RWPE2 (cell line): ENCODE results near the gene CCR7.
"Not testable (repeated sequence)": the region's sequence is repeated elsewhere in the genome, so short reads cannot be mapped to it uniquely, and the experiment has no call there.

Experiments used
- ATAC-seq: fragments of 200-7000 bp; cut with Tn5 transposase; 3 replicates; pipeline ENCODE4 v1.9.1; 2021; ENCODE audit warnings: low read depth
- DNase-seq: peaks from one replicate; pipeline ENCODE4 v3.0.0-alpha.2; 2020; ENCODE audit warnings: low spot score
- H3K27ac ChIP-seq: fragments of 450-650 bp; 2 replicates; pipeline ENCODE4 v1.5.1; 2017; ENCODE audit warnings: mild to moderate bottlenecking; ENCODE audit not compliant: poor library complexity, severe bottlenecking
- H3K27me3 ChIP-seq: fragments of 250-450 bp; sonication (Bioruptor Pico); 2 replicates; pipeline ENCODE4 v1.5.1; 2021; ENCODE audit warnings: mild to moderate bottlenecking, moderate library complexity; ENCODE audit not compliant: insufficient read depth, poor library complexity, severe bottlenecking
- H3K36me3 ChIP-seq: fragments of 250-450 bp; sonication (Bioruptor Pico); 2 replicates; pipeline ENCODE4 v1.5.1; 2020; ENCODE audit warnings: low read depth, mild to moderate bottlenecking, moderate library complexity
- H3K4me1 ChIP-seq: fragments of 250-450 bp; sonication (Bioruptor Pico); 2 replicates; pipeline ENCODE4 v1.5.1; 2021; ENCODE audit warnings: mild to moderate bottlenecking, moderate library complexity; ENCODE audit not compliant: insufficient read depth, poor library complexity, severe bottlenecking
- H3K4me3 ChIP-seq: fragments of 250-450 bp; sonication (Bioruptor Pico); 2 replicates; pipeline ENCODE4 v1.5.1; 2021; ENCODE audit warnings: mild to moderate bottlenecking, moderate library complexity; ENCODE audit not compliant: severe bottlenecking
- H3K9me3 ChIP-seq: fragments of 250-450 bp; sonication (Bioruptor Pico); 2 replicates; pipeline ENCODE4 v1.5.1; 2021; ENCODE audit warnings: mild to moderate bottlenecking, moderate library complexity; ENCODE audit not compliant: severe bottlenecking
- CTCF ChIP-seq: fragments of 450-650 bp; IDR thresholded peaks from one replicate; pipeline ENCODE4 v1.5.1; 2017; ENCODE audit warnings: mild to moderate bottlenecking, moderate library complexity; ENCODE audit not compliant: poor library complexity, severe bottlenecking

CCR7 gene

GRCh38 chr17:40597156-40597555, 31.9 kb upstream of the CCR7 start:
- Histone ChIP-seq H3K27ac (no peak overlapping the region), H3K36me3 (no peaks in the 10 kb centered on the region), H3K4me1 (no peaks in the 10 kb centered on the region), H3K9me3 (no peaks in the 10 kb centered on the region), H3K4me3 (no peak overlapping the region), H3K27me3 (no peaks in the 10 kb centered on the region)
- DNase-seq = no peak
- no peak for TF ChIP-seq CTCF
- ATAC-seq = no peak

GRCh38 chr17:40596261-40596919, 31.1 kb upstream of the CCR7 start:
- Histone ChIP-seq H3K27me3 (no peaks in the 10 kb centered on the region), H3K4me3 (no peak overlapping the region), H3K4me1 (no peaks in the 10 kb centered on the region), H3K36me3 (no peaks in the 10 kb centered on the region), H3K9me3 (no peaks in the 10 kb centered on the region), H3K27ac (no peak overlapping the region)
- ATAC-seq (no peak), DNase-seq (no peak)
- TF ChIP-seq CTCF = no peak

GRCh38 chr17:40590742-40591141, 25.5 kb upstream of the CCR7 start:
- H3K9me3 ChIP-seq = no peaks in the 10 kb centered on the region
- no peaks in the 10 kb centered on the region for H3K36me3 ChIP-seq
- DNase-seq (no peak), ATAC-seq (no peak)
- H3K27ac ChIP-seq = no peak overlapping the region
- H3K27me3 ChIP-seq = no peaks in the 10 kb centered on the region
- peaks cover 3% of the 10 kb centered on the region for H3K4me1 ChIP-seq
- TF ChIP-seq CTCF = no peak
- H3K4me3 ChIP-seq = no peak overlapping the region

GRCh38 chr17:40588552-40588951, 23.3 kb upstream of the CCR7 start:
- no peak for ATAC-seq
- no peaks in the 10 kb centered on the region for H3K27me3 ChIP-seq
- no peak for TF ChIP-seq CTCF
- no peak overlapping the region for H3K27ac ChIP-seq
- no peaks in the 10 kb centered on the region for H3K36me3 ChIP-seq
- peaks cover 2% of the 10 kb centered on the region for H3K9me3 ChIP-seq
- DNase-seq = no peak
- peaks cover 4% of the 10 kb centered on the region for H3K4me1 ChIP-seq
- H3K4me3 ChIP-seq = no peak overlapping the region

- not testable (repeated sequence) for H3K4me3 ChIP-seq
Observed at GRCh38 chr17:40586264-40586663, 21.0 kb upstream of the CCR7 start.

GRCh38 chr17:40584950-40585349, 19.7 kb upstream of the CCR7 start:
- ATAC-seq, H3K9me3 ChIP-seq: not testable (repeated sequence)

More at GRCh38 chr17:40586264-40586663, 21.0 kb upstream of the CCR7 start:
- not testable (repeated sequence) for ATAC-seq, H3K27me3 ChIP-seq, H3K36me3 ChIP-seq, H3K9me3 ChIP-seq, H3K27ac ChIP-seq, DNase-seq
- H3K4me1 ChIP-seq = peaks cover 19% of the 10 kb centered on the region

More at GRCh38 chr17:40584950-40585349, 19.7 kb upstream of the CCR7 start:
- not testable (repeated sequence) for H3K27ac ChIP-seq, H3K36me3 ChIP-seq, H3K4me3 ChIP-seq, DNase-seq, H3K27me3 ChIP-seq
- peaks cover 19% of the 10 kb centered on the region for H3K4me1 ChIP-seq
